Smooth muscle cell (in vitro differentiated cells): Measurements from ENCODE around the gene C3orf70. TPM values are rescaled to one million over a fixed set of nuclear protein-coding genes. Genes with fewer than 3 reads are reported as not detected.

Source experiments
- DNase-seq: peaks from one replicate; lab custom pipeline; 2025; ENCODE audit not compliant: unreplicated experiment; lab: John Stamatoyannopoulos, UW
- H2AFZ ChIP-seq: fragments of 200-600 bp; sonication (generic); 2 replicates; pipeline ENCODE4 v1.6.0; 2016; ENCODE audit warnings: antibody characterized with exemption, low read depth, mild to moderate bottlenecking
- H3F3A ChIP-seq: fragments of 200-600 bp; sonication (generic); 2 replicates; pipeline ENCODE4 v1.6.0; 2017; ENCODE audit warnings: antibody characterized with exemption, low read depth
- H3K27ac ChIP-seq: fragments of 200-600 bp; sonication (generic); 2 replicates; pipeline ENCODE4 v1.5.1; 2016; ENCODE audit warnings: low read depth, mild to moderate bottlenecking
- H3K27me3 ChIP-seq: fragments of 200-600 bp; sonication (generic); 2 replicates; pipeline ENCODE4 v1.6.1; 2016; ENCODE audit warnings: low read depth, mild to moderate bottlenecking
- H3K36me3 ChIP-seq: fragments of 200-600 bp; sonication (generic); 2 replicates; pipeline ENCODE4 v1.5.1; 2016; ENCODE audit warnings: low read depth
- H3K4me1 ChIP-seq: fragments of 200-600 bp; sonication (generic); 2 replicates; pipeline ENCODE4 v1.5.1; 2016; ENCODE audit warnings: low read depth
- H3K4me2 ChIP-seq: fragments of 200-600 bp; sonication (generic); 2 replicates; pipeline ENCODE4 v1.6.0; 2016; ENCODE audit warnings: mild to moderate bottlenecking
- H3K4me3 ChIP-seq: fragments of 200-600 bp; sonication (generic); 2 replicates; pipeline ENCODE4 v1.5.1; 2016; ENCODE audit warnings: mild to moderate bottlenecking
- H3K79me2 ChIP-seq: fragments of 200-600 bp; sonication (generic); 2 replicates; pipeline ENCODE4 v1.6.0; 2016; ENCODE audit warnings: low read depth, mild to moderate bottlenecking
- H3K9ac ChIP-seq: fragments of 200-600 bp; sonication (generic); 2 replicates; pipeline ENCODE4 v1.6.0; 2016; ENCODE audit warnings: low read depth
- H3K9me3 ChIP-seq: fragments of 200-600 bp; sonication (generic); replicated peaks from 2 replicates; pipeline ENCODE4 v1.5.1; 2016; ENCODE audit warnings: low read depth
- H4K20me1 ChIP-seq: fragments of 200-600 bp; sonication (generic); 2 replicates; pipeline ENCODE4 v1.6.0; 2016; ENCODE audit warnings: low read depth
- WGBS: methylation state at CpG from one replicate; pipeline ENCODE4 v1.1.7; 2016; ENCODE audit warnings: low lambda C conversion rate; 5-methylcytosine and 5-hydroxymethylcytosine counted together
- polyA plus RNA-seq: library from polyadenylated mRNA; unstranded; fragments of >200 nt; fragmentation: Nextera tagmentation; extraction: Ambion mirVana; gene quantifications from 2 replicates; pipeline ENCODE4 v1.2.1, GENCODE V29; 2016
- total RNA-seq: library from RNA; depleted of rRNA; stranded (reverse); fragments of >200 nt; gene quantifications from 2 replicates; pipeline ENCODE4 v1.2.3, GENCODE V29; 2014
- TF ChIP-seq, protein P1 (sequence below): fragments of 200-600 bp; sonication (generic); IDR thresholded peaks from 2 replicates; pipeline ENCODE4 v1.5.1; 2017; ENCODE audit warnings: borderline replicate concordance, mild to moderate bottlenecking, antibody characterized with exemption; ENCODE audit not compliant: insufficient read depth, poor library complexity, severe bottlenecking

C3orf70 gene
- total and polyA plus RNA-seq, 2 experiments from 2014 or later = 0.23 to 0.72 TPM

DNA sequence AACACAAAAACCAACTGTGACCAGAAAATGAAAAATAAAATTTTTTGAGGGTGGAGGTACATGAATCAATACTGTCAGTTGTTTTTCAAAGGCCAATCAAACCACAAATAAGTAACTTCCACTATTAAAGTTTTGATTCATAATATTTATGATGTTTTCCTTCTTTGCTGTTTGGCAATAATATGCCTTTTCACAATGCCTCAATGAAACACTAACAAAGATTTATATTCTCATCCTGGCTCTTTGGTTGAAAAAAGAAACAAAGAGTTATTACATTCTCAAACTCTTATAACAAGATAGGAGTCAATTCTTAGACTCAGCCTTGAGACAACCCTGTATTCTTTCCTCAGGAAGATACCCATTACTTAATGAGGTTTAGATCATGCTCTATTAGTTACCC is 63.1 kb downstream of the C3orf70 start:
- no peak overlapping the region for H2AFZ ChIP-seq
- no peak overlapping the region for H3K9ac ChIP-seq
- H3K36me3 ChIP-seq = no peaks in the 10 kb centered on the region
- H3K27ac ChIP-seq = no peak overlapping the region
- no peaks in the 10 kb centered on the region for H3K27me3 ChIP-seq
- H3K4me3 ChIP-seq = no peak overlapping the region
- H3K4me1 ChIP-seq = no peaks in the 10 kb centered on the region
- H4K20me1 ChIP-seq = no peaks in the 10 kb centered on the region
- H3F3A ChIP-seq = no peaks in the 10 kb centered on the region
- no peaks in the 10 kb centered on the region for H3K9me3 ChIP-seq
- no peaks in the 10 kb centered on the region for H3K79me2 ChIP-seq
- no peak for DNase-seq
- no peak overlapping the region for H3K4me2 ChIP-seq
- TF ChIP-seq, protein P1, sequence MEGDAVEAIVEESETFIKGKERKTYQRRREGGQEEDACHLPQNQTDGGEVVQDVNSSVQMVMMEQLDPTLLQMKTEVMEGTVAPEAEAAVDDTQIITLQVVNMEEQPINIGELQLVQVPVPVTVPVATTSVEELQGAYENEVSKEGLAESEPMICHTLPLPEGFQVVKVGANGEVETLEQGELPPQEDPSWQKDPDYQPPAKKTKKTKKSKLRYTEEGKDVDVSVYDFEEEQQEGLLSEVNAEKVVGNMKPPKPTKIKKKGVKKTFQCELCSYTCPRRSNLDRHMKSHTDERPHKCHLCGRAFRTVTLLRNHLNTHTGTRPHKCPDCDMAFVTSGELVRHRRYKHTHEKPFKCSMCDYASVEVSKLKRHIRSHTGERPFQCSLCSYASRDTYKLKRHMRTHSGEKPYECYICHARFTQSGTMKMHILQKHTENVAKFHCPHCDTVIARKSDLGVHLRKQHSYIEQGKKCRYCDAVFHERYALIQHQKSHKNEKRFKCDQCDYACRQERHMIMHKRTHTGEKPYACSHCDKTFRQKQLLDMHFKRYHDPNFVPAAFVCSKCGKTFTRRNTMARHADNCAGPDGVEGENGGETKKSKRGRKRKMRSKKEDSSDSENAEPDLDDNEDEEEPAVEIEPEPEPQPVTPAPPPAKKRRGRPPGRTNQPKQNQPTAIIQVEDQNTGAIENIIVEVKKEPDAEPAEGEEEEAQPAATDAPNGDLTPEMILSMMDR = no peak

DNA sequence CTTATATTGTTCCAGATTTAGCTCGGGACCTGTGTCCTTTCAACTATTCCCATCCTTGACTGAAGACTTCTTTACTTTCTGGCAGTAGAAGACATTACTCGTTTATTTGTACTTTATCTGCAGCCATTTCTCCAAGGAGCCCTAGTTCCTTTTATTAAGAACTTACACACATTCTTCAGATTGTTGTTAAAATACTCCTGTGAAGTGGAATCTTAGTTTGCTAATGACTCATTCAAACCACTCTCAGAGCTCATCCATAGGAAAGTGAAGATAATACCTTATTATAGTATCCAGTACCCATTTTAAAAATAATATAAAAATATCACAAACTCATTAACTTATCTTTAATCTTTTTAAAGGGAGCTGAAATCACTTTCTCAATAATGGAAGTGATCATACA is 63.5 kb downstream of the C3orf70 start:
- 69% methylated on average over 2 of the region's 2 CpGs for WGBS
- no peak for DNase-seq
- no peak overlapping the region for H2AFZ ChIP-seq
- H3K4me1 ChIP-seq = no peaks in the 10 kb centered on the region
- TF ChIP-seq, protein P1 = no peak
- no peak overlapping the region for H3K4me2 ChIP-seq
- H3K27ac ChIP-seq = no peak overlapping the region
- H3K36me3 ChIP-seq = no peaks in the 10 kb centered on the region
- no peaks in the 10 kb centered on the region for H3F3A ChIP-seq
- no peaks in the 10 kb centered on the region for H4K20me1 ChIP-seq
- H3K79me2 ChIP-seq = no peaks in the 10 kb centered on the region
- no peaks in the 10 kb centered on the region for H3K27me3 ChIP-seq
- no peaks in the 10 kb centered on the region for H3K9me3 ChIP-seq
- H3K4me3 ChIP-seq = no peak overlapping the region
- H3K9ac ChIP-seq = no peak overlapping the region

DNA sequence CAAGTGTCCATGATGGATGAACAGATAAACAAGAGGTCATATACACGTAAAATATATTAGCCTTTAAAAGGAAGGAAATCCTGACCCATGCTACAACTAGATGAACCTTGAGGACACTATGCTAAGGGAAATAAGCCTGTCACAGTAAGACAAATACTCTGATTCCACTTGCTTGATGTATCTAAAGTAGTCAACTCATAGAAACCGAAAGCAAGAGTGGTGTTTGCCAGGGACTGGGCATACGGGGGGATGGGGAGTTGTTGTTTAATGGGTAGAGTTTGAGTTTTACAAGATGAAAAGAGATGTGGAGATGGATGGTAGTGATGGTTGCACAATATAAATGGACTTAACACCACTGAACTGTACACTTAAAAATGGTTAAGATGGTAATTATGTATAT is 65.4 kb downstream of the C3orf70 start:
- no peak for DNase-seq
- no peak overlapping the region for H3K4me2 ChIP-seq
- no peaks in the 10 kb centered on the region for H3F3A ChIP-seq
- no peaks in the 10 kb centered on the region for H4K20me1 ChIP-seq
- no peak overlapping the region for H3K9ac ChIP-seq
- H3K79me2 ChIP-seq = no peaks in the 10 kb centered on the region
- no peaks in the 10 kb centered on the region for H3K27me3 ChIP-seq
- TF ChIP-seq, protein P1 = no peak
- no peak overlapping the region for H2AFZ ChIP-seq
- no peak overlapping the region for H3K27ac ChIP-seq
- no peaks in the 10 kb centered on the region for H3K4me1 ChIP-seq
- WGBS = 93% methylated on average over 3 of the region's 3 CpGs
- H3K9me3 ChIP-seq = no peaks in the 10 kb centered on the region
- no peaks in the 10 kb centered on the region for H3K36me3 ChIP-seq
- no peak overlapping the region for H3K4me3 ChIP-seq

DNA sequence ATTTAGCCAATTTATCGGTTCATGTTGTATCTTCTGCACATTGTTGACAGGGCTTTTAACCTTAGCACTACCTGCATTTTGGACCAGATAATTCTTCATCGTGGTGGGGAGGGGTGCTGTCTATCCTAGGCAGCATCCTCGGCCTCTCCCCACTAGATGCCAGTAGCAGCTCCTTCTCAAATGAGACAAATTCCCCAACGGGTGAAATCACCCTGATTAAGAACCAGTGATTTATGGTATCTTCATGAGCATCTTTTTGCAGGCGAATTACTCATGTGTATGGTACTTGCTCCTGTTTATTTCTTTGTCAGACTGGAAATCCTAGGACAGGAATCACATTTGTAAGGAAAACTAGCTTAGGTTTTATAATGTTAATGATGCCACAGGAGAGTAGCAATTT is 68.0 kb downstream of the C3orf70 start:
- H3K79me2 ChIP-seq = no peaks in the 10 kb centered on the region
- no peak overlapping the region for H3K27ac ChIP-seq
- no peaks in the 10 kb centered on the region for H3K27me3 ChIP-seq
- H3K4me2 ChIP-seq = no peak overlapping the region
- H3F3A ChIP-seq = no peaks in the 10 kb centered on the region
- H3K9me3 ChIP-seq = no peaks in the 10 kb centered on the region
- no peak for DNase-seq
- WGBS = 56% methylated on average over 5 of the region's 5 CpGs
- no peaks in the 10 kb centered on the region for H3K36me3 ChIP-seq
- H3K9ac ChIP-seq = no peak overlapping the region
- H3K4me1 ChIP-seq = no peaks in the 10 kb centered on the region
- H2AFZ ChIP-seq = no peak overlapping the region
- TF ChIP-seq, protein P1 = peak; percentile 21
- no peaks in the 10 kb centered on the region for H4K20me1 ChIP-seq
- no peak overlapping the region for H3K4me3 ChIP-seq
